H9 (cell line): ENCODE results near the gene TSPAN18. TPM values are rescaled to one million over a fixed set of nuclear protein-coding genes. Genes with fewer than 3 reads are reported as not detected.

ENCODE experiments used
- DNase-seq: peaks from one replicate; pipeline ENCODE4 v3.0.0-alpha.2; 2017
- H2AFZ ChIP-seq: one replicate; pipeline ENCODE4 v1.6.1; 2013; ENCODE audit warnings: mild to moderate bottlenecking, low read length, control low read depth, moderate library complexity
- H2AK5ac ChIP-seq: 2 replicates; pipeline ENCODE4 v1.6.1; 2013; ENCODE audit warnings: low read length, control low read depth, mixed read lengths; ENCODE audit not compliant: insufficient read length
- H2BK120ac ChIP-seq: one replicate; pipeline ENCODE4 v1.6.1; 2013; ENCODE audit warnings: low read depth, mild to moderate bottlenecking, low read length, control low read depth, inconsistent platforms; ENCODE audit not compliant: poor library complexity, severe bottlenecking
- H2BK12ac ChIP-seq: 2 replicates; pipeline ENCODE4 v1.6.1; 2013; ENCODE audit warnings: low read length, control low read depth, mixed read lengths, low read depth; ENCODE audit not compliant: insufficient read length
- H2BK15ac ChIP-seq: 2 replicates; pipeline ENCODE4 v1.6.1; 2013; ENCODE audit warnings: low read depth, low read length, control low read depth
- H2BK20ac ChIP-seq: one replicate; pipeline ENCODE4 v1.6.1; 2013; ENCODE audit warnings: low read depth, mild to moderate bottlenecking, low read length, control low read depth, inconsistent platforms; ENCODE audit not compliant: poor library complexity, severe bottlenecking
- H2BK5ac ChIP-seq: 2 replicates; pipeline ENCODE4 v1.6.1; 2013; ENCODE audit warnings: low read length, control low read depth, mixed read lengths; ENCODE audit not compliant: insufficient read length
- H3K14ac ChIP-seq: 2 replicates; pipeline ENCODE4 v1.6.1; 2013; ENCODE audit warnings: low read length, control low read depth; ENCODE audit not compliant: insufficient read depth
- H3K18ac ChIP-seq: 2 replicates; pipeline ENCODE4 v1.6.1; 2013; ENCODE audit warnings: low read depth, mild to moderate bottlenecking, mixed read lengths, low read length, control low read depth; ENCODE audit not compliant: insufficient read length
- H3K23ac ChIP-seq: 2 replicates; pipeline ENCODE4 v1.6.1; 2013; ENCODE audit warnings: low read length, control low read depth, mixed read lengths, low read depth; ENCODE audit not compliant: insufficient read length
- H3K23me2 ChIP-seq: 2 replicates; pipeline ENCODE4 v1.6.1; 2013; ENCODE audit warnings: low read depth, mild to moderate bottlenecking, mixed read lengths, low read length, control low read depth; ENCODE audit not compliant: insufficient read length, poor library complexity, severe bottlenecking
- H3K27ac ChIP-seq: 2 replicates; pipeline ENCODE4 v1.5.1; 2013; ENCODE audit warnings: low read length, control low read depth, mixed read lengths, low read depth; ENCODE audit not compliant: insufficient read length
- H3K27me3 ChIP-seq: 2 replicates; pipeline ENCODE4 v1.6.1; 2013; ENCODE audit warnings: low read length, control low read depth, inconsistent platforms; ENCODE audit not compliant: insufficient read depth
- H3K4ac ChIP-seq: 2 replicates; pipeline ENCODE4 v1.6.1; 2013; ENCODE audit warnings: low read depth, mild to moderate bottlenecking, control low read depth, inconsistent platforms, low read length, moderate library complexity
- H3K4me1 ChIP-seq: 2 replicates; pipeline ENCODE4 v1.6.1; 2013; ENCODE audit warnings: low read length, control low read depth, inconsistent platforms; ENCODE audit not compliant: insufficient read depth
- H3K4me2 ChIP-seq: 2 replicates; pipeline ENCODE4 v1.6.1; 2013; ENCODE audit warnings: low read length, control low read depth, mixed read lengths; ENCODE audit not compliant: insufficient read length, insufficient read depth
- H3K56ac ChIP-seq: 2 replicates; pipeline ENCODE4 v1.6.1; 2013; ENCODE audit warnings: low read depth, mild to moderate bottlenecking, mixed read lengths, low read length, control low read depth; ENCODE audit not compliant: insufficient read length
- H3K79me1 ChIP-seq: 2 replicates; pipeline ENCODE4 v1.6.1; 2013; ENCODE audit warnings: low read depth, mild to moderate bottlenecking, moderate library complexity, low read length, control low read depth, inconsistent platforms; ENCODE audit not compliant: insufficient read depth, poor library complexity, severe bottlenecking
- H3K79me2 ChIP-seq: 2 replicates; pipeline ENCODE4 v1.6.1; 2013; ENCODE audit warnings: low read length, control low read depth, inconsistent platforms; ENCODE audit not compliant: insufficient read depth
- H3K9ac ChIP-seq: 2 replicates; pipeline ENCODE4 v1.6.1; 2013; ENCODE audit warnings: low read length, control low read depth, mixed read lengths; ENCODE audit not compliant: insufficient read length; ENCODE audit errors: extremely low read depth
- H3K9me3 ChIP-seq: one replicate; pipeline ENCODE4 v1.6.1; 2013; ENCODE audit warnings: low read depth, low read length, inconsistent platforms; ENCODE audit not compliant: control insufficient read depth
- H3T11ph ChIP-seq: one replicate; pipeline ENCODE4 v1.6.1; 2013; ENCODE audit warnings: mild to moderate bottlenecking, low read length, control low read depth, inconsistent platforms
- H4K20me1 ChIP-seq: one replicate; pipeline ENCODE4 v1.6.1; 2013; ENCODE audit not compliant: control insufficient read depth, insufficient read length, insufficient read depth
- H4K5ac ChIP-seq: 2 replicates; pipeline ENCODE4 v1.6.1; 2013; ENCODE audit warnings: low read depth, mild to moderate bottlenecking, mixed read lengths, low read length, control low read depth; ENCODE audit not compliant: insufficient read length
- H4K8ac ChIP-seq: replicated peaks from 2 replicates; pipeline ENCODE4 v1.6.1; 2013; ENCODE audit warnings: low read length, control low read depth, mixed read lengths, low read depth; ENCODE audit not compliant: insufficient read length
- H4K91ac ChIP-seq: 2 replicates; pipeline ENCODE4 v1.6.1; 2013; ENCODE audit warnings: low read depth, mild to moderate bottlenecking, moderate library complexity, mixed read lengths, low read length, control low read depth; ENCODE audit not compliant: insufficient read length
- H3K27ac Mint-ChIP-seq, 3 experiments: 2 replicates in 2 of 3; 3 replicates in 1 of 3; pipeline ENCODE4 v1.8.0; 2020 to 2021; ENCODE audit warnings: mixed read lengths in 3 of 3, mild to moderate bottlenecking in 1 of 3, moderate library complexity in 1 of 3
- H3K27me3 Mint-ChIP-seq: 2 replicates; pipeline ENCODE4 v1.8.0; 2021; ENCODE audit warnings: low read depth, mild to moderate bottlenecking, moderate library complexity, mixed read lengths
- H3K36me3 Mint-ChIP-seq, 3 experiments: 2 replicates in 2 of 3; 3 replicates in 1 of 3; pipeline ENCODE4 v1.8.0; 2020 to 2021; ENCODE audit warnings: low read depth in 3 of 3, mixed read lengths in 3 of 3; ENCODE audit not compliant: insufficient read depth in 1 of 3
- H3K4me1 Mint-ChIP-seq, 2 experiments: 2 replicates each; pipeline ENCODE4 v1.8.0; 2020; ENCODE audit warnings: mixed read lengths in 2 of 2
- H3K4me3 Mint-ChIP-seq, 2 experiments: 2 replicates in 1 of 2; 3 replicates in 1 of 2; pipeline ENCODE4 v1.8.0; 2020 to 2021; ENCODE audit warnings: mild to moderate bottlenecking in 2 of 2, mixed read lengths in 2 of 2, moderate library complexity in 1 of 2
- H3K9me3 Mint-ChIP-seq, 2 experiments: 2 replicates in 1 of 2; 3 replicates in 1 of 2; pipeline ENCODE4 v1.8.0; 2020; ENCODE audit warnings: mild to moderate bottlenecking in 2 of 2, mixed read lengths in 2 of 2, moderate library complexity in 1 of 2
- CTCF ChIP-seq: fragments of 200-600 bp; sonication (generic); conservative IDR thresholded peaks from 3 replicates; pipeline ENCODE4 v1.8.0; 2021; ENCODE audit warnings: antibody characterized with exemption, mild to moderate bottlenecking
- WGBS: extraction: QIAGEN DNeasy Blood & Tissue Kit; methylation state at CpG from one replicate; pipeline ENCODE4 v1.1.7; 2013; ENCODE audit warnings: missing lambda C conversion rate, low lambda C conversion rate, mixed read lengths; ENCODE audit not compliant: insufficient read length; ENCODE audit errors: extremely low coverage; 5-methylcytosine and 5-hydroxymethylcytosine counted together
- total RNA-seq: library from RNA; stranded (reverse); gene quantifications from 2 replicates; pipeline ENCODE4 v1.2.1, GENCODE V29; 2021

TSPAN18 gene
- total RNA-seq, 1 experiment from 2014 or later: 25.3 TPM

GRCh38 chr11:44834846-44835245, 108.1 kb downstream of the TSPAN18 start:
- Histone ChIP-seq H4K91ac (no peak overlapping the region), H3K23me2 (no peaks in the 10 kb centered on the region), H3K18ac (no peak overlapping the region), H2BK120ac (no peak overlapping the region), H2BK12ac (no peak overlapping the region), H2AK5ac (no peak overlapping the region), H3K14ac (no peak overlapping the region), H3K79me1 (no peaks in the 10 kb centered on the region), H3K4me2 (no peak overlapping the region), H3K9me3 (no peaks in the 10 kb centered on the region), H4K5ac (no peak overlapping the region), H2BK20ac (no peak overlapping the region), H3K56ac (no peak overlapping the region), H3K27ac (no peak overlapping the region), H3K9ac (no peak overlapping the region), H3T11ph (no peak overlapping the region), H3K27me3 (no peaks in the 10 kb centered on the region), H2AFZ (no peak overlapping the region), H4K20me1 (peaks cover 2% of the 10 kb centered on the region), H3K79me2 (no peaks in the 10 kb centered on the region), H2BK5ac (no peak overlapping the region), H3K4me1 (peaks cover 16% of the 10 kb centered on the region; the same call in 1 of the 2 replicates), H4K8ac (no peak overlapping the region), H3K4ac (no peak overlapping the region), H2BK15ac (no peak overlapping the region), H3K23ac (no peak overlapping the region)
- Mint-ChIP-seq H3K9me3 (peaks cover 5 to 11% of the 10 kb centered on the region in 2 experiments), H3K4me1 (peaks cover 60% of the 10 kb centered on the region in 2 experiments), H3K27me3 (peaks cover 25% of the 10 kb centered on the region), H3K36me3 (peaks cover 0 to 12% (median 6%) of the 10 kb centered on the region in 3 experiments; a peak in 4 of 7 replicates), H3K27ac (peak overlapping the region in 2 of 3 experiments; percentile 83 to 94; a peak in 3 of 7 replicates), H3K4me3 (no peak overlapping the region; a peak in 1 of 5 replicates)
- no CpG with 5 or more reads among the region's 6 CpGs for WGBS
- DNase-seq: no peak
- TF ChIP-seq CTCF: no peak
